K562 (cell line): ENCODE results near the gene SH3BP4. TPM values are rescaled to one million over a fixed set of nuclear protein-coding genes. Genes with fewer than 3 reads are reported as not detected.

Experiments
- ATAC-seq: fragments of 200-7000 bp; cut with Tn5 transposase; 3 replicates; pipeline ENCODE4 v1.9.1; 2020; ENCODE audit warnings: moderate library complexity
- BruUV-seq: library from RNA; stranded (reverse); fragments of 400-500 nt; replicated peaks from 2 replicates; lab custom pipeline; 2021; lab: Mats Ljungman, UMichigan
- CTCF ChIA-PET: fragments of 300-600 bp; formaldehyde crosslinking; extraction: SDS; loops from one replicate; lab custom pipeline; 2021; ENCODE audit warnings: low intra/inter-chr PET ratio; lab: Yijun Ruan, JAX
- POLR2A ChIA-PET: fragments of 300-600, 350-650 bp; sonication (Branson Sonifier 250); formaldehyde crosslinking; extraction: SDS; loops from one replicate; lab custom pipeline; 2021; ENCODE audit warnings: antibody characterized with exemption, inconsistent platforms; lab: Yijun Ruan, JAX
- DNase-seq, 4 experiments: peaks; one replicate each; pipeline versions ENCODE4 v3.0.0 to v3.0.0-alpha.2; 2011 to 2018; ENCODE audit warnings: low spot score in 3 of 4, mixed read lengths in 3 of 4; ENCODE audit errors: extremely low read depth in 1 of 4
- FAIRE-seq: peaks from 2 replicates; lab custom pipeline; 2011; peaks lifted over from hg19 to GRCh38; lab: Jason Lieb, UNC
- H2AFZ ChIP-seq: 2 replicates; pipeline ENCODE4 v1.6.0; 2011; ENCODE audit warnings: low read depth, low read length, control low read depth, inconsistent platforms
- H3K27ac ChIP-seq: fragments of 200-600 bp; 3 replicates; pipeline ENCODE4 v1.8.0; 2011; ENCODE audit warnings: low read depth, mild to moderate bottlenecking, control low read depth, inconsistent platforms, low read length, moderate library complexity, mixed read lengths; ENCODE audit errors: extremely low read depth
- H3K27me3 ChIP-seq, 2 experiments: fragments of 300-600 bp in 1 of 2; 2 replicates in 1 of 2; 3 replicates in 1 of 2; pipeline versions ENCODE4 v1.6.0 to v1.8.0; 2011; ENCODE audit warnings: inconsistent platforms in 2 of 2, low read length in 2 of 2, mild to moderate bottlenecking in 1 of 2, mixed read lengths in 1 of 2, moderate library complexity in 1 of 2; ENCODE audit not compliant: control insufficient read depth in 2 of 2, insufficient read depth in 2 of 2
- H3K36me3 ChIP-seq: fragments of 300-600 bp; 3 replicates; pipeline ENCODE4 v1.8.0; 2011; ENCODE audit warnings: mild to moderate bottlenecking, low read length, inconsistent platforms; ENCODE audit not compliant: control insufficient read depth, insufficient read depth
- H3K4me1 ChIP-seq, 2 experiments: fragments of 200-600 bp in 1 of 2; replicated peaks in 1 of 2; 2 replicates in 1 of 2; 3 replicates in 1 of 2; pipeline versions ENCODE4 v1.5.1 to v1.8.0; 2011; ENCODE audit warnings: inconsistent platforms in 2 of 2, low read length in 2 of 2, mild to moderate bottlenecking in 1 of 2, mixed read lengths in 1 of 2, moderate library complexity in 1 of 2; ENCODE audit not compliant: control insufficient read depth in 2 of 2, insufficient read depth in 2 of 2
- H3K4me2 ChIP-seq: 2 replicates; pipeline ENCODE4 v1.6.1; 2011; ENCODE audit warnings: low read length, control low read depth, inconsistent platforms, mixed read lengths; ENCODE audit not compliant: insufficient read depth
- H3K4me3 ChIP-seq: fragments of 200-600 bp; sonication (generic), shearing (Covaris generic); 2 replicates; pipeline ENCODE4 v1.5.1; 2016; ENCODE audit warnings: control low read depth, inconsistent platforms
- H3K79me2 ChIP-seq: fragments of 200-600 bp; 3 replicates; pipeline ENCODE4 v1.8.0; 2011; ENCODE audit warnings: low read length, inconsistent platforms; ENCODE audit not compliant: control insufficient read depth, insufficient read depth
- H3K9ac ChIP-seq, 2 experiments: 2 replicates each; pipeline versions ENCODE4 v1.6.0 to v1.6.1; 2011; ENCODE audit warnings: low read depth in 2 of 2, low read length in 2 of 2, control low read depth in 1 of 2, inconsistent platforms in 1 of 2, mild to moderate bottlenecking in 1 of 2, mixed read lengths in 1 of 2; ENCODE audit not compliant: insufficient read depth in 1 of 2
- H3K9me1 ChIP-seq: one replicate; pipeline ENCODE4 v1.6.0; 2011; ENCODE audit warnings: inconsistent platforms, mild to moderate bottlenecking, low read length, moderate library complexity; ENCODE audit not compliant: control insufficient read depth, insufficient read depth
- H3K9me3 ChIP-seq: replicated peaks from 2 replicates; pipeline ENCODE4 v1.5.1; 2011; ENCODE audit warnings: low read depth, low read length, inconsistent platforms; ENCODE audit not compliant: control insufficient read depth, insufficient read depth
- H4K20me1 ChIP-seq: replicated peaks from 2 replicates; pipeline ENCODE4 v1.6.1; 2011; ENCODE audit warnings: low read length, inconsistent platforms, mixed read lengths; ENCODE audit not compliant: control insufficient read depth, insufficient read depth
- MTA1 ChIP-seq: fragments of 450-650 bp; IDR thresholded peaks from 2 replicates; pipeline ENCODE4 v1.6.1; 2017; ENCODE audit warnings: borderline replicate concordance
- TGIF2 ChIP-seq: sonication (generic); formaldehyde crosslinking; IDR thresholded peaks from 2 replicates; pipeline ENCODE4 v1.8.1; 2022; ENCODE audit warnings: mild to moderate bottlenecking, missing genetic modification reagents, moderate library complexity
- ZNF444 ChIP-seq: fragments of 250-450 bp; sonication (Bioruptor Pico); IDR thresholded peaks from 2 replicates; pipeline ENCODE4 v1.4.0; 2020; ENCODE audit warnings: mild to moderate bottlenecking, moderate library complexity
- WGBS: fragments of 100-300 bp; shearing (Covaris generic); methylation state at CpG from one replicate; pipeline ENCODE4 v1.1.6; 2016; ENCODE audit warnings: low coverage, mixed read lengths; ENCODE audit not compliant: insufficient coverage; ENCODE audit errors: missing lambda C conversion rate; 5-methylcytosine and 5-hydroxymethylcytosine counted together
- in situ Hi-C: fragments of 300-500 bp; cut with MboI; formaldehyde crosslinking; loops from 4 replicates; pipeline ENCODE4 v1.15.0; 2018; ENCODE audit warnings: inconsistent platforms, mixed read lengths
- intact Hi-C: fragments of 100-400 bp; cut with micrococcal nuclease; formaldehyde crosslinking; loops from 2 replicates; pipeline ENCODE4 v1.14.2; 2022
- polyA plus RNA-seq, 8 experiments: library from polyadenylated mRNA; depleted of rRNA in 4 of 8; stranded (reverse) in 5 of 8; unstranded in 3 of 8; fragments of >200 nt; fragmentation: Nextera tagmentation in 2 of 8; fragmentation: Illumina TruSeq in 1 of 8; extraction: Ambion mirVana in 2 of 8; extraction: Trizol in 1 of 8; gene quantifications; 2 replicates each; pipeline versions ENCODE4 v1.2.1 to v1.2.3, GENCODE V29; 2011 to 2014; ENCODE audit warnings: inconsistent platforms in 1 of 8, missing spikeins in 1 of 8
- total RNA-seq, 7 experiments: library from RNA; depleted of rRNA in 6 of 7; stranded (reverse); fragments of >200 nt in 6 of 7; fragmentation: Illumina TruSeq in 2 of 7; extraction: Trizol in 2 of 7; gene quantifications; 2 replicates each; pipeline versions ENCODE4 v1.2.1 to v1.2.3, GENCODE V29; 2011 to 2021; ENCODE audit warnings: low replicate concordance in 1 of 7
- TF ChIP-seq, protein P1 (sequence below): sonication (generic); formaldehyde crosslinking; IDR thresholded peaks from 2 replicates; pipeline ENCODE4 v1.8.0; 2022; ENCODE audit warnings: missing genetic modification reagents, mild to moderate bottlenecking, moderate library complexity, borderline replicate concordance
- TF ChIP-seq, protein P2 (sequence below), 2 experiments: fragments of 450-650 bp; IDR thresholded peaks; 2 replicates each; pipeline ENCODE4 v1.6.1; 2016
- TF ChIP-seq, protein P3 (sequence below): sonication (generic); IDR thresholded peaks from 2 replicates; pipeline ENCODE4 v1.6.1; 2016

SH3BP4 gene
- total and polyA plus RNA-seq, 9 of the 15 experiments (the other 6 are each of a cell fraction or from before 2014, with no cell fraction given) = 0.03 to 0.28 (median 0.27) TPM; not detected in 6

DNA sequence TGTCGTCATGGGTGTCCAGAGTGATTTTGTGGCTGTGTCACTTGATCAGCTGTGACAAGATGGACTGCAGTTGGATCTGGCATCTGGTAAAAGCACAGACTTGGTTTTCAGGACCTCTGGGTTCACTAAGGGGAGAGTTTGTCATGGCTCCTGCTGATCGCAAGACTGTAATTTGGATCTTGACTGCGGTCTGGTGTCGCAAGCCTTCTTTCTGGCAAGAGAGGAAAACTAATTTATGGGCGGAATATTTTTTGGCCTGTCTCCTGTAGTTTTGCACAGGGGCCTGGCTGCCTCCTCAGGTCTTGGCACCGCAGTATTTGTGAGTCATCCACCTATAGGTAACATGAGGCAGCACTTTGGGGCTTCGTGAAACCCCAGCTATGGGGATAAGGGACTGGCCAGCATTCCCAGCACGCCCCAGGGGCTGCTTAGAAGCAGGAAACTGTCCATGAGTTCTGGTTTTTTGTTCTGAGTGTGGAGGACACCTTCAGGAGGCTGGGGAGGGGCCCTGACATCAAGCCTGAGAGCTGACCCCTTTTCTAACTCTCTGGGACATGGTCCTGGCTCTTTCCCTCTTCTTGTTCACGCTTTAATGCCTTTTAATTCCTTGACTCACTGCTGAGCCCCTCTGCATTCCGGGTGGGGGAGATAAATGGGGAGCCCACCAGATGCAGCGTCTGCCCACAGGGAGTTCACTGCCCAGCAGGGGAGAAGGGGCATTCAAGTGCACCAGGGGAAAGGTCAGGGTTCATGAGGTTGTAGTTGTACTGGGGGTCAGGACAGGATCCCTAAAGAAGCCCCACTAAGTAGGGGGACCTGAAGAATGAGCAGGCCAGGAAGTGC is 12.2 kb downstream of the SH3BP4 start:
- Histone ChIP-seq H3K27ac (no peak overlapping the region), H3K9me3 (no peaks in the 10 kb centered on the region), H3K36me3 (no peaks in the 10 kb centered on the region), H3K4me2 (no peak overlapping the region), H3K79me2 (no peaks in the 10 kb centered on the region), H3K4me1 (no peaks in the 10 kb centered on the region), H3K9me1 (no peaks in the 10 kb centered on the region), H3K4me3 (no peak overlapping the region), H4K20me1 (no peaks in the 10 kb centered on the region), H3K27me3 (peaks cover 3 to 13% of the 10 kb centered on the region in 2 experiments; a peak in 3 of 5 replicates), H2AFZ (no peak overlapping the region), H3K9ac (no peak overlapping the region)
- FAIRE-seq = no peak
- in situ Hi-C loops = no loop called here
- intact Hi-C loops = no loop called here
- POLR2A ChIA-PET = no interaction called here
- TF ChIP-seq ZNF444 (CRISPR knock-in tag) = no peak
- TF ChIP-seq, protein P1, sequence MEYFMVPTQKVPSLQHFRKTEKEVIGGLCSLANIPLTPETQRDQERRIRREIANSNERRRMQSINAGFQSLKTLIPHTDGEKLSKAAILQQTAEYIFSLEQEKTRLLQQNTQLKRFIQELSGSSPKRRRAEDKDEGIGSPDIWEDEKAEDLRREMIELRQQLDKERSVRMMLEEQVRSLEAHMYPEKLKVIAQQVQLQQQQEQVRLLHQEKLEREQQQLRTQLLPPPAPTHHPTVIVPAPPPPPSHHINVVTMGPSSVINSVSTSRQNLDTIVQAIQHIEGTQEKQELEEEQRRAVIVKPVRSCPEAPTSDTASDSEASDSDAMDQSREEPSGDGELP = no peak
- TF ChIP-seq MTA1 = no peak
- TF ChIP-seq, protein P2, sequence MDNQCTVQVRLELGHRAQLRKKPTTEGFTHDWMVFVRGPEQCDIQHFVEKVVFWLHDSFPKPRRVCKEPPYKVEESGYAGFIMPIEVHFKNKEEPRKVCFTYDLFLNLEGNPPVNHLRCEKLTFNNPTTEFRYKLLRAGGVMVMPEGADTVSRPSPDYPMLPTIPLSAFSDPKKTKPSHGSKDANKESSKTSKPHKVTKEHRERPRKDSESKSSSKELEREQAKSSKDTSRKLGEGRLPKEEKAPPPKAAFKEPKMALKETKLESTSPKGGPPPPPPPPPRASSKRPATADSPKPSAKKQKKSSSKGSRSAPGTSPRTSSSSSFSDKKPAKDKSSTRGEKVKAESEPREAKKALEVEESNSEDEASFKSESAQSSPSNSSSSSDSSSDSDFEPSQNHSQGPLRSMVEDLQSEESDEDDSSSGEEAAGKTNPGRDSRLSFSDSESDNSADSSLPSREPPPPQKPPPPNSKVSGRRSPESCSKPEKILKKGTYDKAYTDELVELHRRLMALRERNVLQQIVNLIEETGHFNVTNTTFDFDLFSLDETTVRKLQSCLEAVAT (IDR thresholded peaks at IDR 0.05) = no peak
- TF ChIP-seq, protein P3, sequence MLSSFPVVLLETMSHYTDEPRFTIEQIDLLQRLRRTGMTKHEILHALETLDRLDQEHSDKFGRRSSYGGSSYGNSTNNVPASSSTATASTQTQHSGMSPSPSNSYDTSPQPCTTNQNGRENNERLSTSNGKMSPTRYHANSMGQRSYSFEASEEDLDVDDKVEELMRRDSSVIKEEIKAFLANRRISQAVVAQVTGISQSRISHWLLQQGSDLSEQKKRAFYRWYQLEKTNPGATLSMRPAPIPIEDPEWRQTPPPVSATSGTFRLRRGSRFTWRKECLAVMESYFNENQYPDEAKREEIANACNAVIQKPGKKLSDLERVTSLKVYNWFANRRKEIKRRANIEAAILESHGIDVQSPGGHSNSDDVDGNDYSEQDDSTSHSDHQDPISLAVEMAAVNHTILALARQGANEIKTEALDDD = no peak
- TF ChIP-seq TGIF2 (CRISPR knock-in tag) = no peak
- no TSS peak for BruUV-seq
- CTCF ChIA-PET = no interaction called here
- no peak for DNase-seq
- 3% methylated on average over 8 of the region's 11 CpGs for WGBS
- ATAC-seq = no peak
